SU-DHL-6 (cell line): ENCODE measurements around the gene PSMB3.

Source experiments
- H2AFZ ChIP-seq: fragments of 200-600 bp; sonication (generic); 2 replicates; pipeline ENCODE4 v1.6.1; 2014; ENCODE audit warnings: low read depth, mild to moderate bottlenecking, moderate library complexity, mixed read lengths, antibody characterized with exemption, low read length; ENCODE audit not compliant: severe bottlenecking
- H3F3A ChIP-seq: fragments of 200-600 bp; shearing (Covaris generic); 2 replicates; pipeline ENCODE4 v1.6.0; 2016; ENCODE audit warnings: antibody characterized with exemption, mild to moderate bottlenecking; ENCODE audit not compliant: insufficient read depth
- H3K27ac ChIP-seq: fragments of 200-600 bp; sonication (generic); 2 replicates; pipeline ENCODE4 v1.5.1; 2016; ENCODE audit warnings: low read depth, mild to moderate bottlenecking, low read length, moderate library complexity, mixed read lengths
- H3K27me3 ChIP-seq: fragments of 200-600 bp; sonication (generic), shearing (Covaris generic); 2 replicates; pipeline ENCODE4 v1.6.0; 2014; ENCODE audit warnings: mild to moderate bottlenecking, low read length
- H3K36me3 ChIP-seq: fragments of 200-600 bp; sonication (generic); 2 replicates; pipeline ENCODE4 v1.6.1; 2014; ENCODE audit warnings: mild to moderate bottlenecking, low read length, mixed read lengths
- H3K4me2 ChIP-seq: fragments of 300-600, 200-600 bp; shearing (Covaris generic), sonication (generic); 2 replicates; pipeline ENCODE4 v1.6.0; 2014; ENCODE audit warnings: low read length, low read depth, mild to moderate bottlenecking; ENCODE audit not compliant: poor library complexity, severe bottlenecking
- H3K4me3 ChIP-seq: fragments of 200-600 bp; sonication (generic); 2 replicates; pipeline ENCODE4 v1.5.1; 2014; ENCODE audit warnings: antibody characterized with exemption, low read length, mild to moderate bottlenecking, mixed read lengths; ENCODE audit not compliant: insufficient read depth, poor library complexity, severe bottlenecking
- H3K79me2 ChIP-seq: fragments of 200-600 bp; sonication (generic); 2 replicates; pipeline ENCODE4 v1.6.1; 2014; ENCODE audit warnings: mild to moderate bottlenecking, low read length, moderate library complexity; ENCODE audit not compliant: insufficient read depth
- H3K9ac ChIP-seq: fragments of 200-600 bp; sonication (generic); 2 replicates; pipeline ENCODE4 v1.7.0; 2014; ENCODE audit warnings: mild to moderate bottlenecking, low read length
- H3K9me2 ChIP-seq: fragments of 200-600 bp; sonication (generic); replicated peaks from 2 replicates; pipeline ENCODE4 v1.6.1; 2014; ENCODE audit warnings: low read length; ENCODE audit not compliant: insufficient read depth
- H3K9me3 ChIP-seq: fragments of 200-600 bp; sonication (generic); 2 replicates; pipeline ENCODE4 v1.6.1; 2014; ENCODE audit warnings: low read length, mixed read lengths; ENCODE audit not compliant: insufficient read depth
- H4K20me1 ChIP-seq: fragments of 200-600 bp; sonication (generic); 2 replicates; pipeline ENCODE4 v1.6.1; 2014; ENCODE audit warnings: low read depth, mild to moderate bottlenecking, antibody characterized with exemption, low read length, moderate library complexity, mixed read lengths
- CTCF ChIP-seq: fragments of 200-600 bp; sonication (generic); IDR thresholded peaks from one replicate; pipeline ENCODE4 v1.5.1; 2017; ENCODE audit warnings: antibody characterized with exemption, mild to moderate bottlenecking, low read length, moderate library complexity; ENCODE audit not compliant: insufficient read depth, poor library complexity, severe bottlenecking
- EZH2phosphoT487 ChIP-seq: fragments of 200-600 bp; sonication (generic), shearing (Covaris generic); conservative IDR thresholded peaks from 2 replicates; pipeline ENCODE4 v1.6.1; 2018; ENCODE audit warnings: mild to moderate bottlenecking, antibody characterized with exemption, low read length, moderate library complexity, mixed read lengths

Gene PSMB3

DNA sequence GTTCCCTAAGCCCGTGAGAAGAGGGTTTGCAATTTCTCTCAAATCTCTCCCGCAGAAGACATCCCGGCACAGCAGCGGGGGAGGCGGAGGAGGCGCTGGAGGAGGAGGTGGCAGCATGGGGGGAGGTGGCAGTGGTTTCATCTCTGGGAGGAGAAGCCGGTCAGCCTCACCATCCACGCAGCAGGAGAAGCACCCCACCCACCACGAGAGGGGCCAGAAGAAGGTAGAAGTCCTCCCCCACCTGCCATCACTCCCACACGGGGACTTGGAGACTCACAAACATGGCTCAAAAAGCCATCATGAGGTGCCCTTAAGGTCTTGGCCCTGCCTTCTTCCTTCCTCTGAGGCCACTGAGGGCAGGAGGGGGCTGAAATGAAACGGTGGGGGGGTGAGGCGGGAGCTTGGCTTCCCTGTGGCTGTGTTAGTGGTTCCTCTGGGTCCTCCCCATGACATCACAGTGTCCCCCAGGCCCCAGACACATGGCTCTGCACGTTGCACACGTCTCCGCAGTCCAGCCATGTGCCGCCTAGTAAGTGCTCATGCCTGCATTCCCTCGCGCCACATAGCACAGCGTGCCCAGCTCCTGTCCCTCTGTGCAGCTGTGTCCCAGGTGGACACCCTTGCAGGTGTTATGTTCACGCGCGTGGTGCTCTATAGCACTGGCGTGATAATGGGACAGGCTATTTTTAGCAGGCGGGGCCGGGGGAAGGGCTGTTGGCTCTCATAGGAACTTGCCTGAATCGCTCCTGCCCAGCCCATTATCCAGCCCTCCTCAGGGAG lies 40.6 kb upstream of the PSMB3 start:
- Histone ChIP-seq H3K9ac (no peak overlapping the region), H3F3A (no peaks in the 10 kb centered on the region; the same call in 1 of the 2 replicates), H3K27ac (no peak overlapping the region), H3K9me3 (no peaks in the 10 kb centered on the region), H4K20me1 (no peaks in the 10 kb centered on the region), H3K27me3 (no peaks in the 10 kb centered on the region), H2AFZ (no peak overlapping the region), H3K9me2 (no peaks in the 10 kb centered on the region), H3K36me3 (no peaks in the 10 kb centered on the region), H3K4me3 (no peak overlapping the region), H3K79me2 (peaks cover 12% of the 10 kb centered on the region; the same call in 1 of the 2 replicates), H3K4me2 (no peak overlapping the region)
- TF ChIP-seq EZH2phosphoT487 (no peak), CTCF (no peak)

DNA sequence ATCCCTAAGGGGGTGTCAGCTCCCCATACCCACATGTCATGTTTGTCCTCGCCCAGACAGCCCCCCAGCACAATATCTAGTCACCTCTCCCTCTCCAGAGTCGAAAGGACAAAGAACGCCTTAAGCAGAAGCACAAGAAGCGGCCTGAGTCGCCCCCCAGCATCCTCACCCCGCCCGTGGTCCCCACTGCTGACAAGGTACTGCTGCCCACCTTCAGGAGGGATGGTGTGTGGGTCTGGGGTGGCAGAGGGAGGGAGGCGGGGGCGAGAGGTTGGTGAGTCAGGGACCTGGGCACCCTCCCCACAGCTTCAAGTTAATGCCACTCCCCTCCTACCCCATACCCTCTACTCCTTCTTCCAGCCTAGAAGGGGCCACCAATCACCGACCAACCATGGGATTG lies 39.9 kb upstream of the PSMB3 start:
- H3K9me2 ChIP-seq: no peaks in the 10 kb centered on the region
- H3K36me3 ChIP-seq: no peaks in the 10 kb centered on the region
- peaks cover 6% of the 10 kb centered on the region; the same call in 1 of the 2 replicates for H3K79me2 ChIP-seq
- H3F3A ChIP-seq: no peaks in the 10 kb centered on the region
- no peak overlapping the region for H3K27ac ChIP-seq
- H3K4me3 ChIP-seq: no peak overlapping the region
- H3K9ac ChIP-seq: no peak overlapping the region
- no peaks in the 10 kb centered on the region for H3K9me3 ChIP-seq
- TF ChIP-seq CTCF: no peak
- no peak for TF ChIP-seq EZH2phosphoT487
- H2AFZ ChIP-seq: no peak overlapping the region
- no peaks in the 10 kb centered on the region for H3K27me3 ChIP-seq
- no peak overlapping the region for H3K4me2 ChIP-seq
- H4K20me1 ChIP-seq: no peaks in the 10 kb centered on the region

GRCh38 chr17:38713456-38714075 lies 39.0 kb upstream of the PSMB3 start:
- TF ChIP-seq CTCF (no peak), EZH2phosphoT487 (no peak)
- no peaks in the 10 kb centered on the region for H3K79me2 ChIP-seq
- no peaks in the 10 kb centered on the region for H3K9me3 ChIP-seq
- H3K9ac ChIP-seq: no peak overlapping the region
- no peak overlapping the region for H3K4me3 ChIP-seq
- H4K20me1 ChIP-seq: no peaks in the 10 kb centered on the region
- no peak overlapping the region for H3K27ac ChIP-seq
- no peaks in the 10 kb centered on the region for H3F3A ChIP-seq
- no peaks in the 10 kb centered on the region for H3K27me3 ChIP-seq
- no peaks in the 10 kb centered on the region for H3K36me3 ChIP-seq
- no peaks in the 10 kb centered on the region for H3K9me2 ChIP-seq
- H3K4me2 ChIP-seq: no peak overlapping the region
- no peak overlapping the region for H2AFZ ChIP-seq
